ENCODE data around the gene MAPKAP1.

- TF ChIP-seq, protein P1, sequence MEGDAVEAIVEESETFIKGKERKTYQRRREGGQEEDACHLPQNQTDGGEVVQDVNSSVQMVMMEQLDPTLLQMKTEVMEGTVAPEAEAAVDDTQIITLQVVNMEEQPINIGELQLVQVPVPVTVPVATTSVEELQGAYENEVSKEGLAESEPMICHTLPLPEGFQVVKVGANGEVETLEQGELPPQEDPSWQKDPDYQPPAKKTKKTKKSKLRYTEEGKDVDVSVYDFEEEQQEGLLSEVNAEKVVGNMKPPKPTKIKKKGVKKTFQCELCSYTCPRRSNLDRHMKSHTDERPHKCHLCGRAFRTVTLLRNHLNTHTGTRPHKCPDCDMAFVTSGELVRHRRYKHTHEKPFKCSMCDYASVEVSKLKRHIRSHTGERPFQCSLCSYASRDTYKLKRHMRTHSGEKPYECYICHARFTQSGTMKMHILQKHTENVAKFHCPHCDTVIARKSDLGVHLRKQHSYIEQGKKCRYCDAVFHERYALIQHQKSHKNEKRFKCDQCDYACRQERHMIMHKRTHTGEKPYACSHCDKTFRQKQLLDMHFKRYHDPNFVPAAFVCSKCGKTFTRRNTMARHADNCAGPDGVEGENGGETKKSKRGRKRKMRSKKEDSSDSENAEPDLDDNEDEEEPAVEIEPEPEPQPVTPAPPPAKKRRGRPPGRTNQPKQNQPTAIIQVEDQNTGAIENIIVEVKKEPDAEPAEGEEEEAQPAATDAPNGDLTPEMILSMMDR (conservative IDR thresholded peaks at IDR 0.05; ENCODE audit: low read length): no peak
- no peak for TF ChIP-seq EZH2phosphoT487 (IDR thresholded peaks at IDR 0.05; ENCODE audit: borderline replicate concordance, low read depth, low read length)
Observed at GRCh38 chr9:125493384-125493783, 213.6 kb downstream of the MAPKAP1 start.
